Ishikawa (cell line): ENCODE measurements around the gene ARHGEF5.
"Not testable (repeated sequence)": the region's sequence is repeated elsewhere in the genome, so short reads cannot be mapped to it uniquely, and the experiment has no call there.

ENCODE experiments used
- CEBPB ChIP-seq: IDR thresholded peaks from 2 replicates; pipeline ENCODE4 v1.6.1; 2012
- CREB1 ChIP-seq: IDR thresholded peaks from 2 replicates; pipeline ENCODE4 v1.6.1; 2012; ENCODE audit warnings: low read depth
- EGR1 ChIP-seq: IDR thresholded peaks from 2 replicates; pipeline ENCODE4 v1.6.1; 2012
- EP300 ChIP-seq: IDR thresholded peaks from 2 replicates; pipeline ENCODE4 v1.6.1; 2012; ENCODE audit warnings: borderline replicate concordance
- FOXM1 ChIP-seq: IDR thresholded peaks from 2 replicates; pipeline ENCODE4 v1.6.1; 2012; ENCODE audit warnings: low read depth, borderline replicate concordance
- MAX ChIP-seq: IDR thresholded peaks from 2 replicates; pipeline ENCODE4 v1.6.1; 2012
- NFIC ChIP-seq: IDR thresholded peaks from 2 replicates; pipeline ENCODE4 v1.6.1; 2012
- RAD21 ChIP-seq: IDR thresholded peaks from 2 replicates; pipeline ENCODE4 v1.6.1; 2012; ENCODE audit warnings: low read depth
- REST ChIP-seq: IDR thresholded peaks from 2 replicates; pipeline ENCODE4 v1.6.1; 2012; ENCODE audit warnings: low read depth, mild to moderate bottlenecking
- TAF1 ChIP-seq: IDR thresholded peaks from 2 replicates; pipeline ENCODE4 v1.6.1; 2012; ENCODE audit warnings: low read depth, mild to moderate bottlenecking
- TCF12 ChIP-seq: IDR thresholded peaks from 2 replicates; pipeline ENCODE4 v1.6.1; 2012; ENCODE audit warnings: low read depth
- TEAD4 ChIP-seq: IDR thresholded peaks from 2 replicates; pipeline ENCODE4 v1.6.1; 2012
- USF1 ChIP-seq: IDR thresholded peaks from 2 replicates; pipeline ENCODE4 v1.6.1; 2012
- YY1 ChIP-seq: IDR thresholded peaks from 2 replicates; pipeline ENCODE4 v1.6.1; 2012; ENCODE audit warnings: low read depth
- ZBTB7A ChIP-seq: IDR thresholded peaks from 2 replicates; pipeline ENCODE4 v1.6.1; 2012; ENCODE audit warnings: low read depth

Gene ARHGEF5

GRCh38 chr7:144355176-144355822 is at the start of gene ARHGEF5:
Gene ARHGEF5 (plus strand): TSS chr7:144355402. CDS start chr7:144362670, 7,268 bp downstream.
- not testable (repeated sequence) for TF ChIP-seq YY1, TAF1, EP300

GRCh38 chr7:144311872-144312469 is 43.2 kb upstream of the ARHGEF5 start, which contains the start of gene OR2A1:
Gene OR2A1 (plus strand): TSS chr7:144312419. CDS start chr7:144318125, 5,706 bp downstream.
- not testable (repeated sequence) for TF ChIP-seq USF1, EP300, YY1

- peak; percentile 23; the same call in 1 of the 2 replicates for TF ChIP-seq CEBPB
Observed at GRCh38 chr7:144325868-144326267, 29.3 kb upstream of the ARHGEF5 start.

- TF ChIP-seq EP300, result no peak
- no peak for TF ChIP-seq TEAD4
- no peak for TF ChIP-seq FOXM1
- TF ChIP-seq REST, result no peak
- TF ChIP-seq EGR1, result no peak
- no peak for TF ChIP-seq TCF12
- no peak for TF ChIP-seq USF1
- no peak for TF ChIP-seq CREB1
- TF ChIP-seq RAD21, result no peak
- no peak for TF ChIP-seq NFIC
- TF ChIP-seq TAF1, result no peak
- TF ChIP-seq YY1, result no peak
- TF ChIP-seq ZBTB7A, result no peak
- no peak for TF ChIP-seq MAX
- no peak for TF ChIP-seq CEBPB
Observed at GRCh38 chr7:144378651-144379050, 23.4 kb downstream of the ARHGEF5 start.

GRCh38 chr7:144379776-144380384 is 24.7 kb downstream of the ARHGEF5 start:
- TF ChIP-seq TCF12 (no peak), NFIC (no peak), TEAD4 (no peak), TAF1 (no peak), RAD21 (no peak)

GRCh38 chr7:144384071-144384470 is 28.9 kb downstream of the ARHGEF5 start:
- no peak for TF ChIP-seq MAX
- TF ChIP-seq NFIC, result no peak
- TF ChIP-seq RAD21, result no peak
- TF ChIP-seq TCF12, result no peak
- no peak for TF ChIP-seq CEBPB
- no peak for TF ChIP-seq YY1

GRCh38 chr7:144384555-144385245 is 29.5 kb downstream of the ARHGEF5 start:
- TF ChIP-seq ZBTB7A, result peak; percentile 73; the same call in 1 of the 2 replicates
- TF ChIP-seq TCF12, result peak; percentile 50
- TF ChIP-seq USF1, result no peak

GRCh38 chr7:144386741-144387140 is 31.5 kb downstream of the ARHGEF5 start:
- TF ChIP-seq NFIC, result peak; percentile 72
- 0 out of 2 replicates have a peak, but pooled peaks have one; percentile 34 for TF ChIP-seq EGR1
- peak; percentile 60; the same call in 1 of the 2 replicates for TF ChIP-seq EP300
- no peak for TF ChIP-seq USF1
- peak; percentile 86 for TF ChIP-seq TEAD4
- 0 out of 2 replicates have a peak, but pooled peaks have one; percentile 24 for TF ChIP-seq CEBPB
- no peak for TF ChIP-seq MAX
